Fibroblast of lung (primary cell): ENCODE data around the gene TUBB4B. TPM values are rescaled to one million over a fixed set of nuclear protein-coding genes. Genes with fewer than 3 reads are reported as not detected.

Experiments used
- DNase-seq, 2 donors: peaks; one replicate each; pipeline versions ENCODE4 v3.0.0 to v3.0.0-alpha.2; 2010; ENCODE audit warnings: low read depth in 2 of 2
- H2AFZ ChIP-seq: 2 replicates; pipeline ENCODE4 v1.5.1; 2012; ENCODE audit warnings: low read length, control low read depth, inconsistent platforms
- H3K27ac ChIP-seq: 2 replicates; pipeline ENCODE4 v1.5.1; 2011; ENCODE audit warnings: low read length, control low read depth; ENCODE audit not compliant: insufficient read depth
- H3K27me3 ChIP-seq: 2 replicates; pipeline ENCODE4 v1.5.1; 2011; ENCODE audit warnings: mild to moderate bottlenecking, low read length; ENCODE audit not compliant: control insufficient read depth, insufficient read depth
- H3K36me3 ChIP-seq: 2 replicates; pipeline ENCODE4 v1.5.1; 2011; ENCODE audit warnings: low read length; ENCODE audit not compliant: control insufficient read depth, insufficient read depth
- H3K4me1 ChIP-seq: 2 replicates; pipeline ENCODE4 v1.5.1; 2011; ENCODE audit warnings: low read length; ENCODE audit not compliant: control insufficient read depth, insufficient read depth; ENCODE audit errors: extremely low read depth
- H3K4me2 ChIP-seq: 2 replicates; pipeline ENCODE4 v1.5.1; 2011; ENCODE audit warnings: low read length, control low read depth; ENCODE audit not compliant: insufficient read depth; ENCODE audit errors: extremely low read depth
- H3K4me3 ChIP-seq, 4 experiments: fragments of 200-600 bp in 1 of 4; sonication (generic) in 1 of 4; replicated peaks in 1 of 4; 2 replicates each; pipeline ENCODE4 v1.5.1; 2011 to 2016; ENCODE audit warnings: low read length in 4 of 4, low read depth in 3 of 4, mild to moderate bottlenecking in 3 of 4, control low read depth in 2 of 4, inconsistent platforms in 1 of 4, mixed read lengths in 1 of 4; ENCODE audit not compliant: insufficient read depth in 1 of 4; ENCODE audit errors: control extremely low read depth in 1 of 4
- H3K79me2 ChIP-seq: 2 replicates; pipeline ENCODE4 v1.5.1; 2012; ENCODE audit warnings: mild to moderate bottlenecking, low read length, inconsistent platforms; ENCODE audit not compliant: control insufficient read depth, insufficient read depth
- H3K9ac ChIP-seq: 2 replicates; pipeline ENCODE4 v1.5.1; 2011; ENCODE audit warnings: mild to moderate bottlenecking, low read length, control low read depth; ENCODE audit not compliant: insufficient read depth
- H3K9me3 ChIP-seq: 2 replicates; pipeline ENCODE4 v1.5.1; 2012; ENCODE audit warnings: low read depth, low read length; ENCODE audit not compliant: control insufficient read depth, insufficient read depth
- H4K20me1 ChIP-seq: 2 replicates; pipeline ENCODE4 v1.5.1; 2011; ENCODE audit warnings: low read length; ENCODE audit not compliant: control insufficient read depth, insufficient read depth; ENCODE audit errors: extremely low read depth
- EZH2 ChIP-seq: IDR thresholded peaks from 2 replicates; pipeline ENCODE4 v1.5.1; 2012; ENCODE audit warnings: low read length, control low read depth, mild to moderate bottlenecking; ENCODE audit errors: missing control alignments
- polyA plus RNA-seq, 2 donors: library from polyadenylated mRNA; depleted of rRNA in 1 of 2; stranded (reverse) in 1 of 2; unstranded in 1 of 2; fragments of >200 nt; gene quantifications; 2 replicates each; pipeline ENCODE4 v1.2.1, GENCODE V29; 2011 to 2012; ENCODE audit warnings: missing spikeins in 1 of 2
- total RNA-seq: library from RNA; depleted of rRNA; stranded (reverse); fragments of >200 nt; gene quantifications from 2 replicates; pipeline ENCODE4 v1.2.1, GENCODE V29; 2014
- TF ChIP-seq, protein P1 (sequence below), 2 donors: IDR thresholded peaks in 1 of 2; conservative IDR thresholded peaks in 1 of 2; 1 replicate in 1 of 2; 2 replicates in 1 of 2; pipeline ENCODE4 v1.5.1; 2011 to 2012; ENCODE audit warnings: low read length in 2 of 2, control low read depth in 1 of 2, inconsistent platforms in 1 of 2, low read depth in 1 of 2, mild to moderate bottlenecking in 1 of 2

TUBB4B gene
- total and polyA plus RNA-seq, 2 donors (not counting 1 experiment from before 2014, with no cell fraction given): 111 to 332 TPM

DNA sequence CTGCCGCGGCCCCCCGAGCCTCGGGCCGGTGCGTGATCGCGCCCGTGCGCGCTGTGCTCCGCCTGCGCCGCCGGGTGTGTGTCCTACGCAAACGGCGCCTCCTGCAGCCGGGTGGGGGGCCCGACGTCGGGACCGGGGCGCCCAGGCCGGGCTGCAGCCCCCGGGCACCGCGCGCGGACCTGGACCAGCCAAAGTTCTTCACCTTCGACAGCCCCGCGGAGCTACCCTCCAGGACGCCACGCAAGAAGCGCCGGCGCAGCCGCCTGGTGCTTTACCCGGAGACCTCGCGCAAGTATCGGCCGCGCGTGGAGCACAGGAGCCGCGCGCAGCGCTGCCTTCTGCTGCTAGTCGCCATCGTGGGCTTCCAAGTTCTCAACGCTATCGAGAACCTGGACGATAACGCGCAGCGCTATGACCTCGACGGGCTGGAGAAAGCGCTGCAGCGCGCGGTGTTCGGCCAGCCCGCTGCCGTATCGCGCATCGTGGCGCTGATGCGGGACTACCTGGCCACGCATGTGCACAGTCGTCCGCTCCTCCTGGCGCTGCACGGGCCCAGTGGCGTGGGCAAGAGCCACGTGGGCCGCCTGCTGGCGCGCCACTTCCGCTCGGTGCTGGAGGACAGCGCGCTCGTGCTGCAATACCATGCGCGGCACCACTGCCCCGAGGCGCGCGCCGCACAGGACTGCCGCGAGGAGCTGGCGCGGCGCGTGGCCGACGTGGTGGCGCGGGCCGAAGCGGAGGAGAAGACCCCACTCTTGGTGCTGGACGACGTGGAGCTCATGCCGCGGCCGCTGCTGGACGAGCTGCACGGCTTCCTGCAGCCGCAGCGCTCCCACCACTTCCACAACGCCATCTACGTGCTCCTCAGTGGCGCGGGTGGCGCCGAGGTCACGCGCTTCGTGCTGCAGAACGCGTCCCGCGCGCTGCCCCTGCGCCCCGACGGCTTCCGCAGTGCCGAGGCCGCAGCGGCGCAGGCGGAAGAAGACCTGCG, 37.9 kb downstream of the TUBB4B start:
- Histone ChIP-seq H3K36me3 (peaks cover 18% of the 10 kb centered on the region), H3K4me2 (peak overlapping the region; percentile 68), H3K9me3 (no peaks in the 10 kb centered on the region), H3K27me3 (no peaks in the 10 kb centered on the region), H3K27ac (no peak overlapping the region), H3K4me1 (peaks cover 10% of the 10 kb centered on the region), H2AFZ (no peak overlapping the region), H4K20me1 (no peaks in the 10 kb centered on the region), H3K79me2 (peaks cover 26% of the 10 kb centered on the region), H3K4me3 (peak overlapping the region in 3 of 4 experiments; percentile 69 to 86 (median 77)), H3K9ac (no peak overlapping the region)
- no peak for DNase-seq
- TF ChIP-seq EZH2: no peak

- H3K36me3 ChIP-seq: peaks cover 17% of the 10 kb centered on the region
- TF ChIP-seq, protein P1, sequence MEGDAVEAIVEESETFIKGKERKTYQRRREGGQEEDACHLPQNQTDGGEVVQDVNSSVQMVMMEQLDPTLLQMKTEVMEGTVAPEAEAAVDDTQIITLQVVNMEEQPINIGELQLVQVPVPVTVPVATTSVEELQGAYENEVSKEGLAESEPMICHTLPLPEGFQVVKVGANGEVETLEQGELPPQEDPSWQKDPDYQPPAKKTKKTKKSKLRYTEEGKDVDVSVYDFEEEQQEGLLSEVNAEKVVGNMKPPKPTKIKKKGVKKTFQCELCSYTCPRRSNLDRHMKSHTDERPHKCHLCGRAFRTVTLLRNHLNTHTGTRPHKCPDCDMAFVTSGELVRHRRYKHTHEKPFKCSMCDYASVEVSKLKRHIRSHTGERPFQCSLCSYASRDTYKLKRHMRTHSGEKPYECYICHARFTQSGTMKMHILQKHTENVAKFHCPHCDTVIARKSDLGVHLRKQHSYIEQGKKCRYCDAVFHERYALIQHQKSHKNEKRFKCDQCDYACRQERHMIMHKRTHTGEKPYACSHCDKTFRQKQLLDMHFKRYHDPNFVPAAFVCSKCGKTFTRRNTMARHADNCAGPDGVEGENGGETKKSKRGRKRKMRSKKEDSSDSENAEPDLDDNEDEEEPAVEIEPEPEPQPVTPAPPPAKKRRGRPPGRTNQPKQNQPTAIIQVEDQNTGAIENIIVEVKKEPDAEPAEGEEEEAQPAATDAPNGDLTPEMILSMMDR (conservative IDR thresholded peaks at IDR 0.05 in 1 of 2, IDR thresholded peaks at IDR 0.05 in 1 of 2; ENCODE audit: low read depth in 1 of 2, low read length in 2 of 2): no peak
- no peak for TF ChIP-seq EZH2
- no peak overlapping the region for H3K4me2 ChIP-seq
- no peak overlapping the region for H2AFZ ChIP-seq
- peaks cover 26% of the 10 kb centered on the region for H3K79me2 ChIP-seq
- H3K4me1 ChIP-seq: peaks cover 10% of the 10 kb centered on the region
- H3K27ac ChIP-seq: no peak overlapping the region
- H3K9me3 ChIP-seq: no peaks in the 10 kb centered on the region
- no peak for DNase-seq
- no peaks in the 10 kb centered on the region for H4K20me1 ChIP-seq
- no peak overlapping the region for H3K9ac ChIP-seq
- H3K27me3 ChIP-seq: no peaks in the 10 kb centered on the region
- no peak overlapping the region for H3K4me3 ChIP-seq
Measured at GRCh38 chr9:137279741-137280473, 38.8 kb downstream of the TUBB4B start.

GRCh38 chr9:137280474-137281344, 39.6 kb downstream of the TUBB4B start:
- H4K20me1 ChIP-seq: no peaks in the 10 kb centered on the region
- no peak overlapping the region for H3K4me2 ChIP-seq
- no peak overlapping the region for H3K27ac ChIP-seq
- peaks cover 17% of the 10 kb centered on the region for H3K36me3 ChIP-seq
- H3K27me3 ChIP-seq: no peaks in the 10 kb centered on the region
- H3K4me3 ChIP-seq: peak overlapping the region in 1 of 4 experiments; percentile 10
- peaks cover 26% of the 10 kb centered on the region for H3K79me2 ChIP-seq
- no peaks in the 10 kb centered on the region for H3K9me3 ChIP-seq
- H3K4me1 ChIP-seq: peaks cover 10% of the 10 kb centered on the region
- peak overlapping the region; percentile 23 for H3K9ac ChIP-seq
- TF ChIP-seq, protein P1 (conservative IDR thresholded peaks at IDR 0.05 in 1 of 2, IDR thresholded peaks at IDR 0.05 in 1 of 2; ENCODE audit: low read depth in 1 of 2, low read length in 2 of 2): peak; percentile 25 to 33
- TF ChIP-seq EZH2: no peak
- no peak overlapping the region for H2AFZ ChIP-seq
- peak in 1 of 2 donors; percentile 32 for DNase-seq
